GM18873 (cell line): Measurements from ENCODE around the gene FOXO6.

ENCODE experiments used
- ATAC-seq: cut with Tn5 transposase; IDR thresholded peaks from one replicate; pipeline ENCODE4 v1.9.1; 2021; ENCODE audit warnings: mild to moderate bottlenecking, moderate library complexity, moderate number of reproducible peaks; ENCODE audit not compliant: unreplicated experiment, low FRiP score

FOXO6 gene

DNA sequence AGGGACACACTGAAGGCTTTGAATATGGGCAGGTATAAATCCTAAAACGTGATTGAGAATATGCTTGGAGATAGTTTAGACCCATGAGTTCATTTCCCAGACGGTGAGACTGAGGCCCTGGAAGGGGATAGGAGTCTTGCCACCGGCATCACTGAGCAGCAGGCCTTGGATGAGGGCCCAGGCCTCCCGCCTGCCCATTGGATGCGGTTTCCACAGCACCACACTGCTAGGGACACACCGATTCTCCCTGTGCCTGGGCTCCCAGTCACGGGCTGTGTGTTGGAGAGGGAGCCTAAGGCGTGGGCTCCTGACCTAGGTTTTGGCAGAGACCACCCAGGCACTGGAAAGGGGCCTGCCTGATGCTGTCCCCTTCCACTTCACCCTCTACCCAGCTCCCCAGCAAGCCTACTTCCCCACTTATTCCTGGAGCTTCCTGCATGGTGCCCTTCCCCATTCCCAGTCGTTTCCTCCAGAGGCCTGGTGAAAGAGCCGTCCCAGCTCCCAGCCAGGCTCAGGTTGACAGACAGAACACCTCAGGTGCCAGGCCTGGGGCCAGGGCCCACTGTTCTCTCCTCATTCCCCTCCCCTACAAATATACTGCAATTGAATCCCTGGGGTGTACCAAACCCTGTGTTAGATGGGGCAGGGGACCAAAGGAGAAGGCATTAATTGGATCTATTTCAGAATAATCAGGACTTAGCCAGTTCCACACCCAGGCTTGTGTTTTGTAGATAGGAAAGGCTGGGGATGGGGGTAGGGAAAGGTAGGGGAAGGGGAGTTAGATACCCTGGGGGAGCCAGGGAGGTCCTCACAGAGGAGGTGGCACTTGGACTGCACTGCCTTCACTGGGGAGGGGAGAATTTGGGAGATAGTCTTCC lies 3.4 kb downstream of the FOXO6 start:
- no peak for ATAC-seq

DNA sequence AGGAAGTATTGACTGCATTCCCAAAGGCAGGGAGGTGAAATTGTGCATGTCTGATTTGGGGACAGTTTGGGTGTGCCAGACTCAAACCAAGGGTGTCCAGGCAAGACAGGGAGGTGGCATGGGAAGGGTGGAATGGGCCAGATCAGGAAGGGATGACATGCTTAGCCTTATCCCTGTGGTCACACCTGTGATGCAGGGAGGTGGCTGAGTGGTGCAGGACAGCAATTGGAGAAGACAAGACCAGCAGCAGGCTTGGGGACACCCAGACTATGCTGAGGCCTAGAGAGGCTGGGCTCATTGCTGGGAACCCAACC lies 4.0 kb downstream of the FOXO6 start:
- ATAC-seq: no peak

DNA sequence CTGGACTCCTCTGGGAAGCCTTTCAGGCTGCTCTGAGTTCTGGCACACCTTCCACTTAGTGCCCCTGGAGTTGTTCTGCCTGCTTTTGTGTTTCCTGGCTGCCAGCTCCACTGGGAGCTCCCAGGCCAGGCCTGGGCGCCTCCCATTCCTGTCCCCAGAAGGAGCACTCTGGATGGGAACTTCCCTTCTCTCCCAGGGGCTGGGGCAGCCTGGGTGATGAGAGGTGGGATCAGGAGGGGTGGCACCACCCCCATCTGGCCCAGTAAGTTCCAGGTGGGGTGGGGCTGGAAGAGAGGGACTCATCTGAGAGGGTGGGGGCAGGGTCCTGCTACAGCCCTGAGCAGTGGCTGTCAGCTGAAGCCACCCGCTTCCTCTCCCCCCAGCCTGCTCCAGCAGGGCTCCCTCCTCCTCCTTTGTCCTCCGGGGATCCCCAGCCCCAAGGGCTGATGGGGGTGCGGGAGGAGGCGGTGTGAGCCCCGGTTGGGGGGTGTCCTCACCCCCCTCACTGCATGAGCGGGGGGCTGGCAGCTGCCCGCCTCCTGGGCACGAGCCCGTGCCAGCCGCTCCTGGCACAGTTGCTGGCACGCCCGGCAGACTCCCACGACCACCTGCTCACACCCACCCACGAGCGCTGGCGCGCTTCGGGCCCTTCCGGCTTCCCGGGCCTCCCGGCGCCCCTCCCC lies 4.7 kb downstream of the FOXO6 start:
- no peak for ATAC-seq

DNA sequence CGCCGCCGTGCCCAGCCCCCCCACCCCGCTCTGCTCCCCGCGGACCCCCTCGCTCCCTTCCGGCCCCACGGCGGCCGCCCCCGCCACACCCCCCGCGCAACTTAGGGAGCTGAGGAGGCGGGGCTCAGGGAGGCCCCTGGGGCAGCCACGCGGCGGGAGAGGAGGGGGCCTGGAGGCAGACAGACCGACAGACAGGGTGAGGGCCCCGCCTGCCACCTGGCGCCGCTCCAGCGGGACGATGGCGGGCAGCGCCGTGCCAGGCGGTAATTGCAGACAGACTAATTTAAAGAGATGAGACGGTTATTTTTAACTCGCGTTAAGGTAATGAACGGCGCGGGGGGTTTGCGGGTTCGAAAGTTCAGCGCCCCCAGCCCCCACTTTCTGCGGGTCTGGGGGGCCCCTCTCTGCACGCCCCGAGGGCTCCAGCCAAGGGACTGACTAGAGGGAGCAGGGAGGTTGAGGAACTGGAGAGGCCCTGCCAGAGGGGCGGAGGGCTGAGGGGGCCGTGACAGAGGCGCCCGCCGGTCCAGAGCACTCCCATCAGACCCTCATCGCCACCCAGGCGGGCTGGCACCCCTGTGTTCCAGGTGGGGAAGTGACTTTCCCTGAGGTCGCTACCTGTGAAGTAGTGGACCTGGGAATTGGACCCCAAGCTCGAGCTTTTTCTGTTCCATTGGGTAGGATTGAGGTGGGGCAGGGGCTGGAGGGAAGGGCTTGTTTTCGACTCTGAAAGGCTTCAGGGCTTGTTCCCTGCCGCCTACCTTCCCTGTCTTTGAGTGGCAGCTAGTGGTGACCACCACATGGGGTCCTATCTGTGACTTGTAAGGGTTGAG lies 5.4 kb downstream of the FOXO6 start:
- no peak for ATAC-seq

DNA sequence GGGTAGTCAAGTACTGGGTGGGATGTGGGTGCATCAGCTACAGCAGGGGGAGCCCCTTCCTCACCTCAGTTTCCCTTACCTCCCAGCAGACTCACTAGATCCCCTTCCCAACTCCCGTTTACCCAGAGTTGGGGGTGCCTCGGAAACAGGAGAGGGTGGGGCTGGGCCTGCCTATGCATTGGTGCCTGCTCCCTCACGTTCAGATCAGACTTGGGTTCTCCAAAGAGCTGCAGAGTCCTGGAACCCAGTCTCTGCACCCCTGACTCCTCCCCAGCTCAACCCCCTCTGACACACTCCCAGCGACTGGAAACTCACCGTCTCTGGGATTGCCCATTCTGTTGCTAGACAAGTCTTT lies 6.0 kb downstream of the FOXO6 start:
- no peak for ATAC-seq

DNA sequence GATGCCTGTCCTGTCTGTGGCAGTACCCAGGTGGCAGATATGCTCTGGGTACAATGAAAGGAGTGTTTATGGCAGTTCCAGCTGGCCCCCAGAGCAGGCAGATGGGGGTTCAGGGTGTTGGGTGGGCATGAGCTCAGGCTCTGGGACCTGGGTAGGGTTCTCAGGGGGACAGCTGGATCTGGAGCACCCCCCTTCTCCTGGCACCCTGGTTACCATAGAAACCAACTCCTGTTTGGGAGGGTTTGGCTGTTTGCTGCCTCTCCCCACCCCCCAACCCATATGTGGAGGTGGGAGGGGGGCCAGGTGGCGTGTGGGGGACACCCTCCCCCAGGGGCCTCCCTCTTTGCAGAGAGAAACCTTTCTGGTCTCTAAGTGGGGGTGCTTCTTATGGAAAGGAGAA lies 7.1 kb downstream of the FOXO6 start:
- ATAC-seq: no peak

DNA sequence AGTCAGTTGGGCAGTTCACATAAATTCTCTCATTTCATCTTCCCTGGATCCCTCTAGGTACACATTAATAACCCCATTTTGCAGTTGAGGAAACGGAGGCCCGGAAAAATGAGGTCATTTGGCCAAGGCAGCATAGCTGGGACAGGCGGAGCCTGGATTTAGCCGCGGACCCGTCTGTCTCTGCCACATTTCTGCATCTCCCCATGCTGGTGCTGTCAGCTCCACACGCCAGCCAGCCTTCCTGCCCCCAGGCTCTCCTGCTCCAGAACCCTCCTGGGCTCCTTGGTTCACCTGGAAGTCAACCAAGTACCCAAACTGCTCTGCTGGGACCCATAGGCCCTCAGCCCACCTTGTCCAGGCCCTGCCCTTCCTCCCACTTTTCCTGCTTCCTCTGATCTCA lies 7.6 kb downstream of the FOXO6 start:
- ATAC-seq: no peak

DNA sequence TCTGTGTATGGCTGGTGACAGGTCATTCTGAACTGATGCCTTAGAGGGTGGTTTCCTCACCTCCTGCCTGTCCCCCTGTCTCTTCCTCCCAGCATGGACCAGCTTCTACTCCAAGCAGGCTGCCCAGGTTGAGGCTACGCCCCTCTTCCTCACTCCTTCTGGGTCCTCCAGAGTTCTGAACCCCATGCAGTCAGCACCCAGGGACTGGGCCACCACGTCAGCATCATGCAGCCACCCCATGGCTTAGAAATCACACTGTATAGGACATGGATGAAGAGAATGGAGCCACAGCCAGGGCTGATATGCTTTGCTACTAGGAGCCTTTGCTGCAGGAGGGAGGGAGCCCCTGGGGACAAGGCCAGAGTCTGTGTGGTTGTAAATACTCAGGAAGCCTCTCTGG lies 8.3 kb downstream of the FOXO6 start:
- no peak for ATAC-seq

DNA sequence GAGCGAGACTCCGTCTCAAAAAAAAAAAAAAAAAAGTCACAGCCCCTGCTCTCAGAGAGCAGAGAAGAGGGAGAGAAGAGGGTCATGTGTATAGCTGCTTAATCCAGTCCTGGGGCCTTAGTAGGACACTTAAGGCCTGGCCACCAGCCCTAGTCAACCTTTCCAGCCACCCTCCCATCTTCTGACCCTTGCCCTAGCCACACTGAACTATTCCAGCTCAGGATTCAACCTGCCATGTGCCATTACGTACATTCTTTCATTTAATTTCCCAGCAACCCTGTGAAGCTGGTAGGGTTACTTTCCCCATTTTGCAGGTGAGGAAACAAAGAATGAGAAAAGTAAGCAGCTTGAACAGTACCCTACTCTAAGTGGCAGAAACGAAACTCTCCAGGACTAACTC lies 9.0 kb downstream of the FOXO6 start:
- no peak for ATAC-seq

DNA sequence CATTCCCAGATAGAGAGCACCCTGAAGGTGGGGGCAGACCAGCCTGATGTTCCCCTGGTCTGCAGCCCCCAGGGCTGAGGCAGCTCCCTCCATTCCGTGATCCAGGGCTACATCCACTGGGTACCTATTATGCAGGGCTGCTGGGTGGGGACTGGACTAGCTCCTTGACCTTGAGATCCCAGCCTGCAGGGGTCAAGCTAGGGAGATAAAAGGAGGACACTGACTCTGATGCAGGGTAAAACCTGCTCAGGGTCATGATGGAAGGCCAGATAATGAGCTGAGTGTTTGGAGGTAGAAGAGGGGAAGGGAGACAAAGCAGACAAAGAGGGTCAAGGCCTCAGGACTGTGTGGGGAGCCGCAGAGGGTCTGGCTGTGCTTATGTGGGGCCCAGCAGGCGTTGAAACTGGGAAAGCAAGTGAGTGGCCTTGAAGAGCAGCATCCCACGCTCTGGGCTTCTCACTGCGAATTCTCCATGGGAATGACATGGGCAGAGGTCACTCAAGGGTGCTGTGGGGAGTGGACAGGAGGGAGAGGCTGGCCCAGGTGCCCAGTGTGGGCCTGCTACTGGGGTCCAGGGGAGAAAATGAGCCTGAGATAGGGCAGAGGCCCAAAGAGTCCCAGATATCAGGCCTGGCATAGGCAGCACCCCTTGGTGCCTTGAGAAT lies 9.7 kb downstream of the FOXO6 start:
- no peak for ATAC-seq

DNA sequence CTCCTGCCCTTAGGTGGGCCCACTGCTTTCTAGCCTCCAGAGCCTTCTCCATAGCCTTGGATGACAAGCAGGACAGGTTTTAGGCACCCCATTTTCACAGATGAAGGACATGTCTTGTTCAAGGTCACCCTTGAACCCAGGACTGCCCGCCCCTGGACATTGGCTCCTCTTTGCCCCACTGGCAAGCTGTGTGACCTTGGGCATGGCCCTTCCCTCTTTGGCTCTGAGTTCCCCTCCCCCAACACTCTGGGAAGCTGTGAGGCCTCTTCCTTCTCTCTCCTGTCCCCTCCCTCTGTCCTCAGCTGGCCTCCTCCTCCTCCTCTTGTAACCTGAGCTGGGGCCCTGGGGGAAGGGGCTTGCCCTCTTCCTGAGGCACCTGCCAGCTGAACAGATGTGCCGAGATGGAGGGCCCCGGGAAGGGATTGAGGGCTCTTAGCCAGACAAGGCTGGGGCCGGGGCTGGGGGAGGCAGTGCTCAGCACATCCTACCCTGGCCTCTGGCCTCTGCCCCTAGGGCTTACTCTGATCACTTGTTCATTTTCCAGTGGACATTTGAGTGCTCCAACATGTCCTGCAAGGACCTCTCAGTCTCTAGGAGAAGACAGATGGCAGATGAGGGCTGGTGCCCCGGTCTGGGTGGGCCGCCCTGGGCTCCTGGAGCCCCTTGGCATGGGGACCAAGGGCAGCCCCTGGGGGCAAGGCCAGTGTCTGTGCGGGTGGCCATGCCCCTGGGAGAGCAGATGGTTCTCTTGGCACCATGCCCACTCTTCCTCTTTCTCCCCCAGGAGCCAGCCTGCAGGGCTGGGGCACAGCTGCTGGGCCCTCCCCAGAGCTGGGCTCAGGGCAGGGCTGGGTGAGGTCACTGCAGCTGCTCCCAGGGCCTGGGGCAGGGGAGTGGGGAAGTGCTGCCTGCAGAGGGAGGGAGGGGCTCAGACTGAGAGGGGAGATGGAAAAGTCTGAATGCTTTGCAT lies 10.7 kb downstream of the FOXO6 start:
- no peak for ATAC-seq

DNA sequence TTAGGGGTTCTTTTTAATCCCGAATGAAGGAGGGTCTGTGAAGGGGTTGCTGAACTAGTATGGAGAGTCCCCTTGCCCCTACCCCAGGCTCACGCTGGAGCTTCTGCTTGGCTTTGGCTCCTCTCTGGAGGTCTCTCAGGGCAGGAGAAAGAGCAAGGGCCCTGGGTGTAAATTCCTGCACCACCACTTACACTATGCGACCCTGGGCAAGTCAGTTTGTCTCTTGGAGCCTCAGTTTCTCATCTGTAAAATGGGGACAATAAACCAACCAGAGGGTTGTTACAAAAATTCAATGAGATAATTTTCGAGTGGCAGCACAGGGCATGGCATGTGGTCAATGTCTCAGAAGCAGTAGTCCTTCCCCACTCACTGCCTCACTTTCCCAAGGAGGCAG lies 11.4 kb downstream of the FOXO6 start:
- ATAC-seq: no peak

DNA sequence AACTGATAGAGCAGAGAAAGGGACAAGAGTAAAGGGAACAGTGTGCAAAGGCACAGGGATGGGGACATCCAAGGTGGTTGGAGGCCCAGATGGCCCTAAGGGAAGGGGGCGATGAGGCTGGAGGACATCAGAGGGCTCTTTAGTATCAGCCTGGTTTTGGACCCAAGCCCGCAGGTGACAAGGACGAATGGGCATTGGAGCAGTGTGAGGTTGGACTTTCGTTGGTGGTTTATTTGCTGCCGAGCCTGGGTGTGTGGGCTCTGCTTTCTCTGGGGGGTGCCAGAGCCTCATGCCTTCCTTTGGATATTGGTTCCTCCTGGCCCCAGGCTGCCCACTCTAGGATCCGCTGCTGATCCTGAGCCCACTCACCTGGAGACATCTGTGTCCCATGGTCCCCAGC lies 12.1 kb downstream of the FOXO6 start:
- no peak for ATAC-seq

DNA sequence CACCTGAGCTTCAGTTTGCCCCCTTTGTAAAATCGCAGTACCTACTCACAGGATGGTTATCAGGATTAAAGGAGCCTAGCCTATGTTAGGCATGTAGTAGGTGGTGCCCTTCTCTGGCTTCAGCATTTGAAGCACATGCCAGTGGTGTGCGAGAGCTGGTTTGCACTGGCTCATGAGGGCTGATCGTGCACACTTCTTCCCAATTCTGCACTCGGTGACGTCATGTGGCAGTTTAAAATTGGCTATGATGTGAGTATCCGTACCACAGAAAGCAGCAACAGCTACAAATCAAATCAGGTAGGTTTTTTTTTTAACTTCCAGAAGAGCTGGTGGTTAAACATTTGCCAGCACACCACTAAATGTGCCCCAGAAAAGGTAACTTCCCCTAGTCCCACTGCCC lies 13.5 kb downstream of the FOXO6 start:
- ATAC-seq: no peak

DNA sequence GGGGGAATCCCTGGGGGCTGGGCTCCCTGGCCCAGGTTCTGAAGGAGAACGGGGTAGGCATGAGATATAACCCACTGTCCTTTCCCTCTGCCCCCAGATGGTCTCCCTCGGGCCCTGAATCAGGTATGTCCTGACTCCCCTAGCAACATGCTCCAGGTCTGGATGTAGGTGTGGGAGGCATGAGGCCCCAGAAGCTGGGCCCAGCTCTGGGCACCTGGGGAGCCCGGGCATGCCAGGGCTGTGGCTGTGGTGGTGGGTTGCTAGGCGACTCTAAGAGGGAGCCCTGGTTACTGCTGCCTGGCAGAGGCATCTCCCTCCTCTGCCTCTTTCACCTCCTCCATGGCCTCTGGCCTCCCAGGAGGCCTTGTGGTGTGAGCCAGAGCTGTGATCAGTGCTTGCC lies 16.2 kb downstream of the FOXO6 start:
- no peak for ATAC-seq

DNA sequence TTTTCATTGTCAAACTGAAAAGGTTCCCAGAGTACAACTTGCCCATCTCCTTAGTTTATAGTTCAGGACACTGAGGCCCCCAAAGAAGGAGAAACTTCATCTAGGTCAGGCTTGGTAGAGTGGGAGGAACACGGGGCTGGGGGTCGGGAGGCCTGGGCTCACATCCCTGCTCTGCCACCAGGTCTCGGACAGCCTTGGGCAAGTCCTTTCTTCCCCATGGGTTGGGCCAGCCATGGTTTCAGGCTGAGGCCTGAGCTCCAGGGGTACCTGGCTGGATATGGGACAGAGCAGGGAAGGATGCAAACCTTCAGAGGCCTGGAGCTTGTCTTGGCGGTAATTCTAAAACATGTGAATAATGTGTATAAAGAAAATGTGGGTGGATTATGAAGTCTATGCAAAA lies 17.0 kb downstream of the FOXO6 start:
- no peak for ATAC-seq

DNA sequence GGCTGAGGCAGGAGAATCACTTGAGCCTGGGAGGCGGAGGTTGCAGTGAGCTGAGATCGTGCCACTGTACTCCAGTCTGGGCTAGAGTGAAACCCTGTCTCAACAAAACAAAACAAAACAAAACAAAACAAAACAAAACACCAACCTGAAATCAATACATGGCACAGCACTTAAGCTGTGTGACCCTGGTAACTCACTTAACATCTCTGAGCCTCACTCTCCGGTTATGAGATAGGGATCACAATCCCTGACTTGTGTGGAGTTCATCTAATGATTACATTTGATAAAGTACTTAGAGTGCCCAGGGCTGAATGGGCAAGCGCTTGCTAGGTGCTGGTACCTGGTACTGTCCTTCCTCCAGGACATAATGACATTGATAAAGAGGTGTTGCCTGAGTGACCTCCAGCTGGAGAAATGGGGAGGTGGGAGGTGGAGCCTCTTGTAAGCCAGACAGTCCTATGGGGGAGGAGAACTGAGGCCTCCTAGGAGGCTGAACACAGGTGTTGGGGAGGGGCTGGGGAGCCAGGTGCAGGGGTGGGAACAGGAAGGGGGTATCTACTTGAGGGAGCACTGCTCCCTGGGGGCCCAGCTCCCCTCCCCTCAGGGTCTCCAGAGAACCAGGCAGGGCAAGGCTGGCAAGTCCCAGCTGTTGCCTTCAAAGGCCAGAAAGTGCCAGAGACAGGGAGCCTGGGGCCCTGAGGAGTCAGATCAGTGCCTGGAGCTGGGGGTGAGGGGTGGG lies 17.9 kb downstream of the FOXO6 start:
- no peak for ATAC-seq

DNA sequence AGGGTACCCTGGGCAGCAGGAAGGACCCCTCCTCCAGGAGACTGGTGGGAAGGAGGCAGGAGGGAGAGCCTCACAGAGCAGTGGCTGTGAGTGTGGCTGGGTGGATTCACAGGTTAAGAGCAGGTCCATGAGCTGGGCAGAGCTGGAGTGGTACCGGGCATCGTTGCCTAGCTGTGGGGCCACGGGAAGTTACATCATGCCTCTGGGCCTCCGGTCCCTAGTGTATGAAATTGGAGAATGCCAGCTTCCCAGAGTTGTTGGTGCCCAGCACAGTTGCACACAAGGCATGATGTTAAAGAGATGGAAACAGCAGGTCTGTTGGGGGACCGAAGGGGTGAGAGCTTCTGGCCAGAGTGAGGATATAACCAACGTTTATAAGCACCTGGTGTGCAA lies 18.5 kb downstream of the FOXO6 start:
- no peak for ATAC-seq

DNA sequence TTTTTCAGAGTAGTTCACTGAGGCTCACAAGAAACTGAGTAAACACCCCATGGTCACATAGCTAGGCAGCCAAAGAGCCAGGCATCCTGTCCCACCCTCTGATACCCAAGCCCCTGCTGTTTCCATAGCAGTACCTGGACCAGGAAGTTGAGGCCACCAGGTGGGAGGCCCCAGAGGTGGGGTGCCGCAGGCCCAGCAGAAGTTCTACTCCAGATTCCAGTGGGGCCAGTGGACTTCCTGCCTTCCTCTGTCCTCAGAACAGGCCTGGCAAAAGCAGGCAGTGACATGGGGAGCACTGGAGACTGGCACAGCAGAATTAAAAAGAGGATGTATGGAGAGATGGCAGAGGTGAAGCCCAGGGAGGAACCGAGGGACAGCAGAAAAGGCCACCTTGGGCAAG lies 19.0 kb downstream of the FOXO6 start:
- no peak for ATAC-seq
